HepG2 (cell line): ENCODE results near the gene EPB41L1. TPM values are rescaled to one million over a fixed set of nuclear protein-coding genes. Genes with fewer than 3 reads are reported as not detected.

ENCODE experiments used
- ATF6 ChIP-seq: sonication (generic); formaldehyde crosslinking; conservative IDR thresholded peaks from 2 replicates; pipeline ENCODE4 v1.4.0; 2020; ENCODE audit warnings: missing genetic modification reagents
- BRCA1 ChIP-seq: sonication (generic); formaldehyde crosslinking; IDR thresholded peaks from 2 replicates; pipeline ENCODE4 v1.4.0; 2020; ENCODE audit warnings: missing genetic modification reagents
- CREBL2 ChIP-seq: sonication (generic); formaldehyde crosslinking; IDR thresholded peaks from 2 replicates; pipeline ENCODE4 v1.8.1; 2023; ENCODE audit warnings: missing genetic modification reagents, mild to moderate bottlenecking, borderline replicate concordance
- FOXP1 ChIP-seq, 2 experiments: fragments of 450-650 bp in 1 of 2; IDR thresholded peaks; 2 replicates each; pipeline ENCODE4 v1.6.1; 2017 to 2018; ENCODE audit warnings: antibody characterized with exemption in 1 of 2
- HDAC2 ChIP-seq: sonication (generic); formaldehyde crosslinking; IDR thresholded peaks from 2 replicates; pipeline ENCODE4 v1.4.0; 2020; ENCODE audit warnings: missing genetic modification reagents
- KAT7 ChIP-seq: IDR thresholded peaks from 2 replicates; pipeline ENCODE4 v1.6.1; 2018; ENCODE audit warnings: borderline replicate concordance, missing compliant biosample characterization
- PBX2 ChIP-seq: IDR thresholded peaks from 2 replicates; pipeline ENCODE4 v1.6.1; 2016; ENCODE audit warnings: control low read depth
- PRDM4 ChIP-seq: sonication (generic); formaldehyde crosslinking; IDR thresholded peaks from 2 replicates; pipeline ENCODE4 v1.9.0; 2021; ENCODE audit warnings: missing genetic modification reagents, borderline replicate concordance
- RAD21 ChIP-seq: fragments of 450-650 bp; formaldehyde crosslinking; IDR thresholded peaks from 2 replicates; pipeline ENCODE4 v1.5.0; 2020; ENCODE audit warnings: mild to moderate bottlenecking
- REPIN1 ChIP-seq: sonication (generic); formaldehyde crosslinking; IDR thresholded peaks from 2 replicates; pipeline ENCODE4 v1.8.0; 2022; ENCODE audit warnings: missing genetic modification reagents, low read depth, mild to moderate bottlenecking, borderline replicate concordance
- TSC22D2 ChIP-seq: sonication (generic); formaldehyde crosslinking; IDR thresholded peaks from 2 replicates; pipeline ENCODE4 v1.5.1; 2020; ENCODE audit warnings: missing genetic modification reagents, mild to moderate bottlenecking, borderline replicate concordance
- ZEB1 ChIP-seq: IDR thresholded peaks from 2 replicates; pipeline ENCODE4 v1.6.1; 2012; ENCODE audit warnings: mild to moderate bottlenecking, low read depth, inconsistent platforms; ENCODE audit not compliant: insufficient replicate concordance
- ZNF331 ChIP-seq: sonication (generic); formaldehyde crosslinking; IDR thresholded peaks from 2 replicates; pipeline ENCODE4 v1.4.0; 2020; ENCODE audit warnings: missing genetic modification reagents
- ZNF513 ChIP-seq: sonication (generic); formaldehyde crosslinking; conservative IDR thresholded peaks from 2 replicates; pipeline ENCODE4 v1.5.0; 2020; ENCODE audit warnings: missing genetic modification reagents
- ZNF576 ChIP-seq: sonication (generic); formaldehyde crosslinking; IDR thresholded peaks from 2 replicates; pipeline ENCODE4 v1.4.0; 2020; ENCODE audit warnings: mild to moderate bottlenecking, missing genetic modification reagents
- ZNF704 ChIP-seq: sonication (generic); formaldehyde crosslinking; IDR thresholded peaks from 2 replicates; pipeline ENCODE4 v1.8.1; 2023; ENCODE audit warnings: mild to moderate bottlenecking, inconsistent platforms, moderate library complexity, missing genetic modification reagents, borderline replicate concordance
- ZNF713 ChIP-seq: sonication (generic); formaldehyde crosslinking; IDR thresholded peaks from 2 replicates; pipeline ENCODE4 v1.4.0; 2020; ENCODE audit warnings: mild to moderate bottlenecking, missing genetic modification reagents
- ZNF749 ChIP-seq: sonication (generic); formaldehyde crosslinking; IDR thresholded peaks from 2 replicates; pipeline ENCODE4 v1.8.0; 2022; ENCODE audit warnings: mild to moderate bottlenecking, missing genetic modification reagents, moderate library complexity, borderline replicate concordance
- ZNF761 ChIP-seq: sonication (generic); formaldehyde crosslinking; conservative IDR thresholded peaks from 2 replicates; pipeline ENCODE4 v1.4.0; 2020; ENCODE audit warnings: mild to moderate bottlenecking, missing genetic modification reagents
- ZNF775 ChIP-seq: sonication (generic); formaldehyde crosslinking; IDR thresholded peaks from 2 replicates; pipeline ENCODE4 v1.4.0; 2020; ENCODE audit warnings: missing genetic modification reagents, mild to moderate bottlenecking, moderate library complexity, borderline replicate concordance
- polyA plus RNA-seq, 8 experiments: library from polyadenylated mRNA; depleted of rRNA in 3 of 8; stranded (reverse) in 7 of 8; unstranded in 1 of 8; fragments of >200 nt; fragmentation: Illumina TruSeq in 4 of 8; extraction: Trizol in 4 of 8; gene quantifications; 2 replicates each; pipeline versions ENCODE4 v1.2.1 to v1.2.3, GENCODE V29; 2011 to 2016; ENCODE audit warnings: low read depth in 4 of 8, missing spikeins in 1 of 8, mixed read lengths in 1 of 8; ENCODE audit not compliant: insufficient read depth in 1 of 8
- total RNA-seq, 5 experiments: library from RNA; depleted of rRNA; stranded (reverse); fragments of >200 nt; fragmentation: Illumina TruSeq; extraction: Trizol; gene quantifications; 2 replicates each; pipeline ENCODE4 v1.2.3, GENCODE V29; 2016; ENCODE audit warnings: low read depth in 1 of 5

Gene EPB41L1
- total and polyA plus RNA-seq, 2 of the 13 experiments (the other 11 are each of a cell fraction or from before 2014, with no cell fraction given): 16.7 to 39.0 TPM

- TF ChIP-seq PBX2 (CRISPR knock-in tag) (no peak), ZNF513 (no peak), TSC22D2 (CRISPR knock-in tag) (no peak), ZNF331 (CRISPR knock-in tag) (no peak), ZNF704 (CRISPR knock-in tag) (no peak), ATF6 (no peak), ZNF749 (CRISPR knock-in tag) (no peak), PRDM4 (no peak), CREBL2 (CRISPR knock-in tag) (no peak), REPIN1 (CRISPR knock-in tag) (0 out of 2 replicates have a peak, but pooled peaks have one; percentile 38), ZEB1 (no peak), KAT7 (CRISPR knock-in tag) (no peak), ZNF713 (no peak), ZNF761 (CRISPR knock-in tag) (no peak), FOXP1 (IDR thresholded peaks at IDR 0.05) (no peak), FOXP1 (CRISPR knock-in tag; IDR thresholded peaks at IDR 0.05) (no peak), RAD21 (peak; percentile 90), BRCA1 (CRISPR knock-in tag) (0 out of 2 replicates have a peak, but pooled peaks have one; percentile 33), ZNF576 (0 out of 2 replicates have a peak, but pooled peaks have one; percentile 74), ZNF775 (no peak), HDAC2 (CRISPR knock-in tag) (0 out of 2 replicates have a peak, but pooled peaks have one; percentile 14)
Observed at GRCh38 chr20:36202891-36203338, 48.4 kb downstream of the EPB41L1 start (continued).
